Endothelial cell of umbilical vein (primary cell): ENCODE data around the gene CAMTA1. TPM values are rescaled to one million over a fixed set of nuclear protein-coding genes. Genes with fewer than 3 reads are reported as not detected.

ENCODE experiments used
- BruUV-seq: library from RNA; stranded (reverse); fragments of 400-500 nt; replicated peaks from 2 replicates; lab custom pipeline; 2021; lab: Mats Ljungman, UMichigan
- CTCF ChIA-PET: fragments of 300-600, 350-600 bp; sonication (Branson Sonifier 250); formaldehyde crosslinking; loops from one replicate; lab custom pipeline; 2021; ENCODE audit warnings: antibody characterized with exemption, inconsistent platforms; lab: Charles Lee
- POLR2A ChIA-PET: fragments of 300-600, 350-600 bp; sonication (Branson Sonifier 250); formaldehyde crosslinking; loops from one replicate; lab custom pipeline; 2021; ENCODE audit warnings: antibody characterized with exemption, inconsistent platforms; lab: Charles Lee
- DNase-seq: peaks from one replicate; pipeline ENCODE4 v3.0.0-alpha.2; 2011; ENCODE audit warnings: low read depth, low spot score
- FAIRE-seq: peaks from 2 replicates; lab custom pipeline; 2011; peaks lifted over from hg19 to GRCh38; lab: Jason Lieb, UNC
- H2AFZ ChIP-seq: 2 replicates; pipeline ENCODE4 v1.6.0; 2012; ENCODE audit warnings: low read depth, low read length, control low read depth, inconsistent platforms
- H3K27ac ChIP-seq: 2 replicates; pipeline ENCODE4 v1.5.1; 2011; ENCODE audit warnings: low read depth, mild to moderate bottlenecking, control low read depth, low read length, moderate library complexity; ENCODE audit not compliant: insufficient read depth
- H3K27me3 ChIP-seq, 2 experiments: 2 replicates each; pipeline versions ENCODE4 v1.6.0 to v1.6.1; 2011; ENCODE audit warnings: low read length in 2 of 2, mixed read lengths in 1 of 2; ENCODE audit not compliant: control insufficient read depth in 2 of 2, insufficient read depth in 2 of 2
- H3K36me3 ChIP-seq, 2 experiments: 2 replicates in 1 of 2; 3 replicates in 1 of 2; pipeline ENCODE4 v1.5.1; 2011; ENCODE audit warnings: low read length in 2 of 2, mild to moderate bottlenecking in 1 of 2, moderate library complexity in 1 of 2; ENCODE audit not compliant: control insufficient read depth in 2 of 2, insufficient read depth in 2 of 2; ENCODE audit errors: extremely low read depth in 1 of 2
- H3K4me1 ChIP-seq: 3 replicates; pipeline ENCODE4 v1.5.1; 2011; ENCODE audit warnings: mild to moderate bottlenecking, low read length; ENCODE audit not compliant: control insufficient read depth, insufficient read depth; ENCODE audit errors: extremely low read depth
- H3K4me2 ChIP-seq: 2 replicates; pipeline ENCODE4 v1.6.1; 2011; ENCODE audit warnings: low read length, control low read depth, mixed read lengths; ENCODE audit not compliant: insufficient read depth
- H3K4me3 ChIP-seq, 3 experiments: fragments of 200-600 bp in 1 of 3; sonication (generic), shearing (Covaris generic) in 1 of 3; replicated peaks in 1 of 3; 2 replicates each; pipeline ENCODE4 v1.5.1; 2011 to 2016; ENCODE audit warnings: control low read depth in 3 of 3, low read length in 3 of 3, mild to moderate bottlenecking in 2 of 3, inconsistent platforms in 1 of 3, low read depth in 1 of 3, moderate library complexity in 1 of 3; ENCODE audit not compliant: insufficient read depth in 1 of 3
- H3K79me2 ChIP-seq: 2 replicates; pipeline ENCODE4 v1.6.0; 2012; ENCODE audit warnings: low read length, inconsistent platforms; ENCODE audit not compliant: control insufficient read depth, insufficient read depth
- H3K9ac ChIP-seq: replicated peaks from 2 replicates; pipeline ENCODE3; 2011; ENCODE audit warnings: low read length, control low read depth; ENCODE audit not compliant: insufficient read depth; ENCODE audit errors: extremely low read depth
- H3K9me1 ChIP-seq: replicated peaks from 3 replicates; pipeline ENCODE4 v1.6.0; 2011; ENCODE audit warnings: mild to moderate bottlenecking, low read length; ENCODE audit not compliant: control insufficient read depth, insufficient read depth; ENCODE audit errors: extremely low read depth
- H3K9me3 ChIP-seq: replicated peaks from 2 replicates; pipeline ENCODE4 v1.5.1; 2012; ENCODE audit warnings: low read length, inconsistent platforms; ENCODE audit not compliant: control insufficient read depth, insufficient read depth
- H4K20me1 ChIP-seq: replicated peaks from 2 replicates; pipeline ENCODE3; 2011; ENCODE audit warnings: mild to moderate bottlenecking, low read length; ENCODE audit not compliant: control insufficient read depth, insufficient read depth; ENCODE audit errors: extremely low read depth
- CTCF ChIP-seq, 2 donors: IDR thresholded peaks; 1 replicate in 1 of 2; 2 replicates in 1 of 2; pipeline ENCODE4 v1.5.1; 2011; ENCODE audit warnings: low read length in 2 of 2, mild to moderate bottlenecking in 2 of 2, moderate library complexity in 2 of 2, control low read depth in 1 of 2, inconsistent platforms in 1 of 2, low read depth in 1 of 2; ENCODE audit not compliant: insufficient read depth in 1 of 2; ENCODE audit errors: extremely low read depth in 1 of 2
- EZH2 ChIP-seq: IDR thresholded peaks from 2 replicates; pipeline ENCODE4 v1.6.1; 2012; ENCODE audit warnings: borderline replicate concordance, low read depth, mild to moderate bottlenecking, moderate library complexity, low read length, inconsistent platforms; ENCODE audit not compliant: severe bottlenecking
- FOS ChIP-seq: IDR thresholded peaks from 2 replicates; pipeline ENCODE4 v1.6.1; 2011; ENCODE audit warnings: mild to moderate bottlenecking, low read length, moderate library complexity, borderline replicate concordance; ENCODE audit not compliant: insufficient read depth
- GATA2 ChIP-seq: IDR thresholded peaks from 2 replicates; pipeline ENCODE4 v1.7.0; 2011; ENCODE audit warnings: low read depth, mild to moderate bottlenecking, moderate library complexity, mixed read lengths, low read length; ENCODE audit not compliant: insufficient read length, insufficient read depth
- JUN ChIP-seq: IDR thresholded peaks from 2 replicates; pipeline ENCODE4 v1.6.1; 2011; ENCODE audit warnings: borderline replicate concordance, low read depth; ENCODE audit not compliant: insufficient read length, insufficient read depth
- MAX ChIP-seq: IDR thresholded peaks from 2 replicates; pipeline ENCODE4 v1.6.1; 2011; ENCODE audit not compliant: insufficient read depth, insufficient read length
- MYC ChIP-seq: IDR thresholded peaks from one replicate; pipeline ENCODE4 v1.6.1; 2011; ENCODE audit warnings: mild to moderate bottlenecking, low read depth, low read length
- POLR2A ChIP-seq: IDR thresholded peaks from 2 replicates; pipeline ENCODE4 v1.6.1; 2012; ENCODE audit warnings: low read depth, mild to moderate bottlenecking, control low read depth, low read length
- POLR2AphosphoS5 ChIP-seq: IDR thresholded peaks from 2 replicates; pipeline ENCODE4 v1.6.1; 2012; ENCODE audit warnings: low read depth, mild to moderate bottlenecking, control low read depth, low read length, moderate library complexity; ENCODE audit not compliant: insufficient read depth
- dilution Hi-C: fragments of 300-500 bp; cut with MboI; formaldehyde crosslinking; loops from one replicate; pipeline ENCODE4 v1.15.0; 2019; ENCODE audit warnings: low sequenced_read_pairs; ENCODE audit not compliant: extremely low pct_ligation_motif_present
- intact Hi-C: fragments of 100-400 bp; cut with micrococcal nuclease; formaldehyde crosslinking; loops from one replicate; pipeline ENCODE4 v1.10.0; 2022
- polyA plus RNA-seq, 4 experiments: library from polyadenylated mRNA; depleted of rRNA in 3 of 4; stranded (reverse) in 3 of 4; unstranded in 1 of 4; fragments of >200 nt; gene quantifications; 2 replicates each; pipeline versions ENCODE4 v1.2.1 to v1.2.3, GENCODE V29; 2011 to 2012; ENCODE audit warnings: missing spikeins in 1 of 4
- total RNA-seq: library from RNA; stranded (reverse); gene quantifications from 2 replicates; pipeline ENCODE4 v1.2.3, GENCODE V29; 2021

The CAMTA1 gene
- total and polyA plus RNA-seq, 2 donors (not counting 3 experiments of a cell fraction or from before 2014, with no cell fraction given): 50.8 to 92.7 TPM

GRCh38 chr1:7406641-7407543 lies 621.6 kb downstream of the CAMTA1 start:
- H3K9me1 ChIP-seq: no peaks in the 10 kb centered on the region
- no peak for DNase-seq
- no peaks in the 10 kb centered on the region for H3K79me2 ChIP-seq
- H3K27me3 ChIP-seq: no peaks in the 10 kb centered on the region
- peaks cover 5% of the 10 kb centered on the region for H3K4me1 ChIP-seq
- no peaks in the 10 kb centered on the region for H3K9me3 ChIP-seq
- H3K9ac ChIP-seq: no peak overlapping the region
- H3K4me2 ChIP-seq: no peak overlapping the region
- no peak overlapping the region for H3K4me3 ChIP-seq
- FAIRE-seq: no peak
- no peaks in the 10 kb centered on the region for H3K36me3 ChIP-seq
- ChIA-PET POLR2A (no interaction called here), CTCF (no interaction called here)
- dilution Hi-C loops (no loop called here), intact Hi-C loops (no loop called here)
- no peaks in the 10 kb centered on the region for H4K20me1 ChIP-seq
- H3K27ac ChIP-seq: no peak overlapping the region
- TF ChIP-seq POLR2A (no peak), MYC (no peak), POLR2AphosphoS5 (no peak), MAX (no peak), EZH2 (no peak), JUN (no peak), GATA2 (no peak), FOS (no peak), CTCF (IDR thresholded peaks at IDR 0.05; ENCODE audit: extremely low read depth in 1 of 2, insufficient read depth in 1 of 2, low read depth in 1 of 2, low read length in 2 of 2) (no peak)
- BruUV-seq: no TSS peak
- H2AFZ ChIP-seq: no peak overlapping the region
